Astrocyte of the spinal cord (primary cell): Measurements from ENCODE around the gene MYO3B.

Experiments
- DNase-seq: peaks from one replicate; pipeline ENCODE4 v3.0.0; 2011; ENCODE audit warnings: low read depth, low spot score
- H3K4me3 ChIP-seq: 2 replicates; pipeline ENCODE4 v1.5.1; 2011; ENCODE audit warnings: low read depth, mild to moderate bottlenecking, low read length, moderate library complexity
- in situ Hi-C: cut with HindIII; loops from 2 replicates; pipeline ENCODE4 v1.10.0; 2017; ENCODE audit warnings: low sequenced_read_pairs
- TF ChIP-seq, protein P1 (sequence below): IDR thresholded peaks from 2 replicates; pipeline ENCODE4 v1.5.1; 2012; ENCODE audit warnings: low read depth, mild to moderate bottlenecking, low read length, inconsistent platforms

MYO3B gene

DNA sequence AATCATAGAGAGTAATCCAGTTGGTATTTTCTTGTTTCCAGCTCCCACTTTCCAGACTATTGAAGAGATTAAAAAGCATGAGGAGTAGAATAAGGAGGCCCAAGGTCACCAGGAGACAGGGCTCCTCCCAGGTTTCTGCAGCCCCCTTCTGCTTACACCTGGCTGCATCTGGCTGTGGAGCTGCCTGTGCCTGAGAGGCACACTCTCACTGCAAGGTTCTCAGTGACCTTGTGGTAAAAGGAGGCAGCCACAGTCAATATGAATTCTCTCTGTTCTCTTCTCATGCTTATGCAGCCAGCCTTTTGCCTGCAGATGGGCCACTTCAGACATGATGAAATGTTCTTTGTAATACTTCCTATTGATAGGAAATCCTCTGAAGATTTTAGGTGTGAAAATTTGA lies 233.7 kb downstream of the MYO3B start:
- in situ Hi-C loops, result no loop called here
- no peak for DNase-seq
- no peak overlapping the region for H3K4me3 ChIP-seq
- TF ChIP-seq, protein P1, sequence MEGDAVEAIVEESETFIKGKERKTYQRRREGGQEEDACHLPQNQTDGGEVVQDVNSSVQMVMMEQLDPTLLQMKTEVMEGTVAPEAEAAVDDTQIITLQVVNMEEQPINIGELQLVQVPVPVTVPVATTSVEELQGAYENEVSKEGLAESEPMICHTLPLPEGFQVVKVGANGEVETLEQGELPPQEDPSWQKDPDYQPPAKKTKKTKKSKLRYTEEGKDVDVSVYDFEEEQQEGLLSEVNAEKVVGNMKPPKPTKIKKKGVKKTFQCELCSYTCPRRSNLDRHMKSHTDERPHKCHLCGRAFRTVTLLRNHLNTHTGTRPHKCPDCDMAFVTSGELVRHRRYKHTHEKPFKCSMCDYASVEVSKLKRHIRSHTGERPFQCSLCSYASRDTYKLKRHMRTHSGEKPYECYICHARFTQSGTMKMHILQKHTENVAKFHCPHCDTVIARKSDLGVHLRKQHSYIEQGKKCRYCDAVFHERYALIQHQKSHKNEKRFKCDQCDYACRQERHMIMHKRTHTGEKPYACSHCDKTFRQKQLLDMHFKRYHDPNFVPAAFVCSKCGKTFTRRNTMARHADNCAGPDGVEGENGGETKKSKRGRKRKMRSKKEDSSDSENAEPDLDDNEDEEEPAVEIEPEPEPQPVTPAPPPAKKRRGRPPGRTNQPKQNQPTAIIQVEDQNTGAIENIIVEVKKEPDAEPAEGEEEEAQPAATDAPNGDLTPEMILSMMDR, result no peak

DNA sequence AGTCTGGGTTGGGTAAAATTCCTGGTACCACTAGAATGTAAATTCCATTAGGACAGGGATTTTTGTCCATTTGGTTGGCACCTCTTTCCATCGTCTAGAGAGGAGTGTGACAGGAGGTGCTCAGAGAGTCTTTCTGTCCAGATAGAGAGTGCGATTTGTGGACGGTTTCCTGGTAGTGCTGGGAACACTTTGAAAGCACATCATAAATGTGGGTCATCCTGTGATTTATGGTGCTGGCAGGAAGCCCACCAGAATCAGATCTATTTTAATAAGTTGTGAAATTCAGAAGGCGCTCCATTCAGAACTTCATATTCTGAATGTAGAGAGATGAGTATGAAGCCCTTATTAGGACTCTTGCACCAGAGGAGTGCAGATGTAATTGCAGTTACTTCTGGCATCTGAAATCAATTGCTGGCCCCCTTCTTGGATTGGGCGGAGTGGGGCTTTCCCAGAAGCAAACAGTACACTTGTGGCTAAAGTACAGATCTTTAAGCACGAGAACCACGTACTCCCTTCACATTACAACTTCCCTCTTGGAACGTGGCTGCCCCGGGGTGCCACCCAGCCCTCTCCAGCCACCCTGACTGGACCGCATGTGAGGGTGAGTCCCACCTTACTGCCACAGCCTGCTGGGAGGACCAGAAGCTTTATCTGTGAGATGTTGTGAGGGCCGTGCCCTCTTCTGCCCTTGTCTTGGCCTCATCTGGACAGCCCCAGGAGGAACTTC lies 243.2 kb downstream of the MYO3B start:
- in situ Hi-C loops, result no loop called here
- H3K4me3 ChIP-seq, result no peak overlapping the region
- TF ChIP-seq, protein P1, result no peak
- no peak for DNase-seq

GRCh38 chr2:170423919-170424318 lies 246.0 kb downstream of the MYO3B start:
- H3K4me3 ChIP-seq, result no peak overlapping the region
- TF ChIP-seq, protein P1, result no peak
- no peak for DNase-seq
- in situ Hi-C loops, result no loop called here

DNA sequence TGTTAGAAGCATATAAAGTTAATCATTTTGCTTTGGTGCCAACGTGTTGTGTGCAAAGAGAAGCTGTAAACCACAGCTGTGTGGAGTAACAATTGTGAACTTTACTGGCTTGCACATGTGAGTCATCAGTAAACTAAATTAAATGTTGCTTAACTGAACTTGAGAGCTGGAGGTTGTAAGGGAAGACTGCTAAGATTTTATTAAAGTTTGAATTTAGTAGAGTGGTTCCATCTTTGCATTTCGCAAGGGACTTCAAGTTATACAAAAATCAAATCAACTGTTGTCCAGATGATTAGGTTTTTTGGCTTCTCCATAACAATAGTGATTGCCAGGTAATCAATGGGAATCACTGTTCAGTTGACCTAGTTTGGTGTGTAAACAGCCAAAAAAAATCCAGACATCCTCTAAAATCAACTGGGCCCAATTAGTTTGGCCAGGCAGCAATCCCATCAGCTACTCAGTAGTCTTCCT lies 247.4 kb downstream of the MYO3B start:
- no peak overlapping the region for H3K4me3 ChIP-seq
- TF ChIP-seq, protein P1, result no peak
- in situ Hi-C loops, result no loop called here
- no peak for DNase-seq

DNA sequence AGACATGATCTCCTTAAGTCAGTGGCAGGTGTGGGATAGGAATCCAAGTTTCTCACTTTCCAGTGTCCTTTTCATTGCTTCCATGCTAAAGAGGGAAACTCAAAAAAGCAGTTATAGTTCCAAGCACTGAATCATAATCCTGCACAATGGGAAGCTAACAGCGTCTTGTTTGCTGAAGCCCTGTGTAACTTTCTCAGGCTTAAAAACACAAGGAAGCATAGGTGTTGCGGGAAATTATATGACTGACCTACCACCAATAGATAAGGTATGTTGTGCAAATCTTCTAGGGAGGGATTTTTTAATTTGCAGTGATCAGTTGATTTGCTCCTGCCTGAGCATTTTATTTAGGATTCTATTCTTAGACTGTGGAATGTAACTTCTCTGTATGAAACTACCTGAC lies 250.9 kb downstream of the MYO3B start:
- no peak for DNase-seq
- TF ChIP-seq, protein P1, result no peak
- in situ Hi-C loops, result no loop called here
- no peak overlapping the region for H3K4me3 ChIP-seq

DNA sequence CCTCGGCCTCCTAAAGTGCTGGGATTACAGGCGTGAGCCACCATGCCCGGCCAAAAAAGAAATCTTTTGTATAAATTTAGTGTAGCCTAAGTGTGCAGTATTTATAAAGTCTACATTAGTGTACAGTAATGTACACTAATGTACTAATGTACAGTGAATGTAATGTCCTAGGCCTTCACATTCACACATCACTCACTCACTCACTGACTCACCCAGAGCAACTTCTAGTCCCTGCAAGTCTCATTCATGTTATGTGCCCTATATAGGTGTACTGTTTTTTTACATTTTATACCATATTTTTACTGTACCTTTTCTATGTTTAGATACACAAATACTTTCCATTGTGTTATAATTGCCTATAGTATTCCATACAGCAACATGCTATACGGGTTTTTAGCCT lies 254.9 kb downstream of the MYO3B start:
- TF ChIP-seq, protein P1, result no peak
- DNase-seq, result no peak
- H3K4me3 ChIP-seq, result no peak overlapping the region
- in situ Hi-C loops, result no loop called here
